H1 (cell line): ENCODE results near the gene PDE4B. TPM values are rescaled to one million over a fixed set of nuclear protein-coding genes. Genes with fewer than 3 reads are reported as not detected.

Experiments
- CTCF ChIA-PET: fragments of 300-600 bp; sonication (Branson Sonifier 250); formaldehyde crosslinking; loops from one replicate; lab custom pipeline; 2021; ENCODE audit not compliant: partially characterized antibody; lab: Charles Lee
- POLR2A ChIA-PET: fragments of 300-600 bp; sonication (Branson Sonifier 250); formaldehyde crosslinking; loops from one replicate; lab custom pipeline; 2021; ENCODE audit warnings: inconsistent platforms; ENCODE audit not compliant: partially characterized antibody; lab: Charles Lee
- DNase-seq, 2 experiments: peaks; one replicate each; pipeline versions ENCODE4 v3.0.0 to v3.0.0-alpha.2; 2010 to 2022; ENCODE audit warnings: low spot score in 2 of 2, low read depth in 1 of 2, mixed read lengths in 1 of 2
- FAIRE-seq: peaks from 2 replicates; lab custom pipeline; 2011; peaks lifted over from hg19 to GRCh38; lab: Jason Lieb, UNC
- H2AFZ ChIP-seq: 2 replicates; pipeline ENCODE4 v1.8.1; 2012; ENCODE audit warnings: low read length, inconsistent platforms
- H2AK5ac ChIP-seq: 2 replicates; pipeline ENCODE4 v1.6.1; 2013; ENCODE audit warnings: low read depth, low read length
- H2BK120ac ChIP-seq: replicated peaks from 2 replicates; pipeline ENCODE3; 2013; ENCODE audit warnings: low read depth, low read length, inconsistent platforms
- H2BK12ac ChIP-seq: 2 replicates; pipeline ENCODE4 v1.6.1; 2013; ENCODE audit warnings: low read depth, low read length
- H2BK15ac ChIP-seq: 2 replicates; pipeline ENCODE4 v1.6.1; 2013; ENCODE audit warnings: low read length
- H2BK20ac ChIP-seq: 2 replicates; pipeline ENCODE4 v1.6.1; 2013; ENCODE audit warnings: low read length
- H2BK5ac ChIP-seq: 2 replicates; pipeline ENCODE4 v1.6.1; 2013; ENCODE audit warnings: low read depth, low read length
- H3K14ac ChIP-seq: 2 replicates; pipeline ENCODE4 v1.6.1; 2013; ENCODE audit warnings: inconsistent platforms; ENCODE audit not compliant: insufficient read length
- H3K18ac ChIP-seq: 2 replicates; pipeline ENCODE4 v1.6.1; 2013; ENCODE audit warnings: low read length; ENCODE audit errors: extremely low read depth
- H3K23ac ChIP-seq: 2 replicates; pipeline ENCODE4 v1.6.1; 2013; ENCODE audit warnings: inconsistent platforms; ENCODE audit not compliant: insufficient read length
- H3K23me2 ChIP-seq: 2 replicates; pipeline ENCODE4 v1.6.1; 2013; ENCODE audit warnings: low read depth, low read length
- H3K27ac ChIP-seq: 2 replicates; pipeline ENCODE4 v1.6.1; 2011; ENCODE audit warnings: low read depth, low read length, inconsistent platforms
- H3K27me3 ChIP-seq, 4 experiments: replicated peaks in 1 of 4; 1 replicate in 1 of 4; 2 replicates in 3 of 4; pipeline versions ENCODE4 v1.6.1 to v1.8.1; 2011 to 2013; ENCODE audit warnings: low read length in 3 of 4, mild to moderate bottlenecking in 3 of 4, inconsistent platforms in 2 of 4, mixed read lengths in 2 of 4, moderate library complexity in 1 of 4; ENCODE audit not compliant: control insufficient read depth in 3 of 4, insufficient read depth in 3 of 4; ENCODE audit errors: extremely low read depth in 1 of 4
- H3K36me3 ChIP-seq, 4 experiments: 2 replicates each; pipeline versions ENCODE4 v1.6.1 to v1.8.1; 2011 to 2013; ENCODE audit warnings: mild to moderate bottlenecking in 4 of 4, low read length in 3 of 4, moderate library complexity in 2 of 4, control low read depth in 1 of 4, inconsistent platforms in 1 of 4; ENCODE audit not compliant: insufficient read depth in 4 of 4, control insufficient read depth in 2 of 4
- H3K4ac ChIP-seq: replicated peaks from 2 replicates; pipeline ENCODE3; 2013; ENCODE audit warnings: low read length, low read depth, mixed read lengths, inconsistent platforms; ENCODE audit not compliant: insufficient read length
- H3K4me1 ChIP-seq, 4 experiments: replicated peaks in 1 of 4; 1 replicate in 1 of 4; 2 replicates in 3 of 4; pipeline versions ENCODE4 v1.6.1 to v1.8.1; 2011 to 2013; ENCODE audit warnings: low read length in 3 of 4, inconsistent platforms in 2 of 4, mixed read lengths in 1 of 4; ENCODE audit not compliant: insufficient read depth in 4 of 4, control insufficient read depth in 3 of 4
- H3K4me2 ChIP-seq, 2 experiments: 2 replicates each; pipeline versions ENCODE4 v1.6.1 to v1.8.1; 2011 to 2013; ENCODE audit warnings: low read depth in 2 of 2, low read length in 2 of 2, control low read depth in 1 of 2, inconsistent platforms in 1 of 2, mild to moderate bottlenecking in 1 of 2; ENCODE audit not compliant: insufficient read depth in 1 of 2
- H3K4me3 ChIP-seq, 4 experiments: fragments of 200-600, 300-600 bp in 1 of 4; sonication (generic), shearing (Covaris generic), sonication (Bioruptor Twin) in 1 of 4; 2 replicates each; pipeline versions ENCODE4 v1.5.1 to v1.8.1; 2011 to 2016; ENCODE audit warnings: low read length in 4 of 4, low read depth in 3 of 4, control low read depth in 2 of 4, inconsistent platforms in 2 of 4, mild to moderate bottlenecking in 2 of 4, mixed read lengths in 1 of 4, moderate library complexity in 1 of 4; ENCODE audit not compliant: insufficient read depth in 2 of 4; ENCODE audit errors: extremely low read depth in 1 of 4
- H3K56ac ChIP-seq: replicated peaks from 2 replicates; pipeline ENCODE3; 2013; ENCODE audit warnings: low read depth, mild to moderate bottlenecking, mixed read lengths, low read length, inconsistent platforms; ENCODE audit not compliant: insufficient read length
- H3K79me1 ChIP-seq: 2 replicates; pipeline ENCODE4 v1.6.1; 2013; ENCODE audit warnings: low read depth, low read length, control low read depth
- H3K79me2 ChIP-seq, 2 experiments: 2 replicates each; pipeline versions ENCODE4 v1.6.1 to v1.8.1; 2012 to 2013; ENCODE audit warnings: low read length in 2 of 2, mild to moderate bottlenecking in 2 of 2, inconsistent platforms in 1 of 2; ENCODE audit not compliant: insufficient read depth in 2 of 2, control insufficient read depth in 1 of 2
- H3K9ac ChIP-seq, 4 experiments: replicated peaks in 1 of 4; 1 replicate in 1 of 4; 2 replicates in 3 of 4; pipeline versions ENCODE4 v1.6.1 to v1.8.1; 2011 to 2013; ENCODE audit warnings: low read depth in 3 of 4, low read length in 3 of 4, control low read depth in 2 of 4, mild to moderate bottlenecking in 2 of 4, moderate library complexity in 2 of 4, inconsistent platforms in 1 of 4; ENCODE audit errors: extremely low read depth in 1 of 4
- H3K9me3 ChIP-seq, 2 experiments: 2 replicates each; pipeline versions ENCODE4 v1.6.1 to v1.8.1; 2012 to 2013; ENCODE audit warnings: mild to moderate bottlenecking in 2 of 2, moderate library complexity in 2 of 2, control low read depth in 1 of 2, inconsistent platforms in 1 of 2, low read depth in 1 of 2, low read length in 1 of 2, mixed read lengths in 1 of 2; ENCODE audit not compliant: insufficient read depth in 2 of 2
- H4K20me1 ChIP-seq, 2 experiments: replicated peaks in 1 of 2; 2 replicates each; pipeline versions ENCODE3 to v1.8.1; 2011 to 2013; ENCODE audit warnings: inconsistent platforms in 2 of 2, low read length in 2 of 2, mild to moderate bottlenecking in 1 of 2; ENCODE audit not compliant: insufficient read depth in 2 of 2, control insufficient read depth in 1 of 2
- H4K5ac ChIP-seq: 2 replicates; pipeline ENCODE4 v1.6.1; 2013; ENCODE audit warnings: low read length, low read depth, mixed read lengths, inconsistent platforms; ENCODE audit not compliant: insufficient read length
- H4K8ac ChIP-seq: 2 replicates; pipeline ENCODE4 v1.8.0; 2013; ENCODE audit warnings: mild to moderate bottlenecking, moderate library complexity, low read length, inconsistent platforms; ENCODE audit not compliant: insufficient read depth; ENCODE audit errors: extremely low read depth
- H4K91ac ChIP-seq: replicated peaks from 2 replicates; pipeline ENCODE3; 2013; ENCODE audit warnings: low read length, mixed read lengths, inconsistent platforms; ENCODE audit not compliant: insufficient read length
- CEBPB ChIP-seq: IDR thresholded peaks from 2 replicates; pipeline ENCODE4 v1.6.1; 2012; ENCODE audit warnings: low read depth, low read length
- CHD2 ChIP-seq: IDR thresholded peaks from 2 replicates; pipeline ENCODE4 v1.6.1; 2012; ENCODE audit warnings: low read length, improper control_type of control experiment
- EP300 ChIP-seq, 2 experiments: IDR thresholded peaks; 1 replicate in 1 of 2; 2 replicates in 1 of 2; pipeline ENCODE4 v1.6.1; 2011 to 2012; ENCODE audit warnings: low read depth in 2 of 2, low read length in 2 of 2, mild to moderate bottlenecking in 2 of 2, borderline replicate concordance in 1 of 2, inconsistent platforms in 1 of 2, moderate library complexity in 1 of 2
- KDM1A ChIP-seq: fragments of 200-600, 300-600 bp; sonication (generic); IDR thresholded peaks from 2 replicates; pipeline ENCODE4 v1.7.1; 2016; ENCODE audit warnings: mild to moderate bottlenecking, low read length, borderline replicate concordance
- MAFK ChIP-seq: IDR thresholded peaks from 2 replicates; pipeline ENCODE4 v1.6.1; 2012; ENCODE audit warnings: low read depth, mild to moderate bottlenecking, improper control_type of control experiment, low read length
- TEAD4 ChIP-seq: IDR thresholded peaks from 2 replicates; pipeline ENCODE4 v1.6.1; 2012; ENCODE audit warnings: low read depth, low read length, inconsistent platforms, mixed read lengths
- USF2 ChIP-seq: IDR thresholded peaks from 2 replicates; pipeline ENCODE4 v1.6.1; 2011; ENCODE audit warnings: low read length, improper control_type of control experiment
- WGBS, 2 experiments: shearing (Covaris generic) in 1 of 2; methylation state at CpG; one replicate each; pipeline versions ENCODE4 v1.1.6 to v1.1.7; 2013 to 2015; ENCODE audit warnings: low lambda C conversion rate in 2 of 2, mixed read lengths in 2 of 2, inconsistent platforms in 1 of 2, low coverage in 1 of 2, missing lambda C conversion rate in 1 of 2; ENCODE audit not compliant: insufficient replicate concordance in 2 of 2, insufficient coverage in 1 of 2, insufficient read length in 1 of 2; ENCODE audit errors: extremely low coverage in 1 of 2, missing lambda C conversion rate in 1 of 2; 5-methylcytosine and 5-hydroxymethylcytosine counted together
- polyA plus RNA-seq, 7 experiments: library from polyadenylated mRNA; depleted of rRNA in 3 of 7; stranded (reverse) in 5 of 7; unstranded in 2 of 7; fragments of >200 nt in 5 of 7; fragments of 200-250 nt in 2 of 7; gene quantifications; 1 replicate in 5 of 7; 2 replicates in 1 of 7; 4 replicates in 1 of 7; pipeline versions ENCODE4 v1.2.1 to v1.2.3, GENCODE V29; 2011 to 2013; ENCODE audit warnings: missing spikeins in 2 of 7, mixed read lengths in 2 of 7
- total RNA-seq: library from RNA; stranded (reverse); fragmentation: NEBNext Ultra II Directional; extraction: Animal tissue kit (Norgen Biotek cat#: 25700); gene quantifications from 2 replicates; pipeline ENCODE4 v1.2.1, GENCODE V29; 2021

The PDE4B gene
- total and polyA plus RNA-seq, 2 of the 8 experiments (the other 6 are each of a cell fraction or from before 2014, with no cell fraction given) = 5.0 to 15.1 TPM

DNA sequence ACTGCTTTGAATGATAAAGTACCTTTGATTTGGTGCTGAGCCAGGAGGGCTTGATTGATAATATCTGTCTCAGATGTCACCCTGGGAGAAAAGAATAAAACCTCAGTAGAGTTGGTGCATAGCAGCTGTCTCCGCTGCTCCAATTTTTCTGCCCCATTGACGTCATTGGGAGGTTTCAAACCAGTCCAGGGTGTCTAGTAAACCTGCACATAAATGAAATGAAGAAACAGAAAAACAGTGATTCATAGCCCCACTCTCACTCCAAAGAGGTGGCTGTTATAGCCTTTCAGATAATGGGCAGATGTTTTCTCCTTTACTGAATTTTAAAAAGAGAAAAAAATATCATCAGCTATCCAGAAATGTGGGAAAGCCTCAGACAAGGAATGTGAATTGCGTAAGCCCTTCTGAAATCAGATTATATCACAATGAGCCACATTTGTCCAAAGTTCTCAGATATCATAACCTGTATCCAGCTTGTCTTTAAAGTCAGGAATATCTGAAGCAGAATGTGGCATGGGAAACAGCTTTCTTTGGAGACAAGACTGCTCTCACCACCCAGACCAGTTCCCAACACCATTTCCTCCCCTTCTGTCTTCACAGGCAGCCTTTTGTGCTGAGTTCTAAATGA is 390.0 kb downstream of the PDE4B start:
- no peak overlapping the region for H3K27ac ChIP-seq
- H2BK20ac ChIP-seq = no peak overlapping the region
- H3K4me3 ChIP-seq = no peak overlapping the region
- no peaks in the 10 kb centered on the region for H3K79me2 ChIP-seq
- H3K27me3 ChIP-seq = no peaks in the 10 kb centered on the region
- H4K20me1 ChIP-seq = no peaks in the 10 kb centered on the region
- 89% methylated on average over 3 of the region's 3 CpGs; no CpG with 5 or more reads in 1 of the 2 experiments for WGBS, 2 experiments
- H3K79me1 ChIP-seq = no peaks in the 10 kb centered on the region
- no peak overlapping the region for H3K14ac ChIP-seq
- no peak overlapping the region for H2BK120ac ChIP-seq
- H3K23me2 ChIP-seq = no peaks in the 10 kb centered on the region
- H3K23ac ChIP-seq = no peak overlapping the region
- no peak overlapping the region for H3K18ac ChIP-seq
- no peak overlapping the region for H3K4ac ChIP-seq
- CTCF ChIA-PET = interaction anchor here (0.9 to 1.0 kb wide), 3 partner anchors 60 to 264 kb away, joined by 3 read pairs; no protein-coding TSS in a partner anchor
- no peak overlapping the region for H2AK5ac ChIP-seq
- no peak overlapping the region for H2BK15ac ChIP-seq
- H3K9me3 ChIP-seq = no peaks in the 10 kb centered on the region
- no peak overlapping the region for H3K56ac ChIP-seq
- no peaks in the 10 kb centered on the region for H3K36me3 ChIP-seq
- no peak overlapping the region for H4K91ac ChIP-seq
- TF ChIP-seq CEBPB (peak; percentile 24; the same call in 1 of the 2 replicates), TEAD4 (no peak), MAFK (no peak), EP300 (IDR thresholded peaks at IDR 0.05; ENCODE audit: borderline replicate concordance in 1 of 2, low read depth in 2 of 2, low read length in 2 of 2) (no peak), USF2 (no peak), CHD2 (no peak), KDM1A (no peak)
- TF ChIP-seq, all 59 proteins: peak for 1
- no peaks in the 10 kb centered on the region for H3K4me1 ChIP-seq
- FAIRE-seq = no peak
- DNase-seq = no peak
- H2BK12ac ChIP-seq = no peak overlapping the region
- H3K9ac ChIP-seq = no peak overlapping the region
- POLR2A ChIA-PET = interaction anchor here (0.6 kb wide), 1 partner anchor 59 kb away, joined by 3 read pairs; no protein-coding TSS in a partner anchor
- no peak overlapping the region for H3K4me2 ChIP-seq
- no peak overlapping the region for H4K5ac ChIP-seq
- H2AFZ ChIP-seq = no peak overlapping the region
- no peak overlapping the region for H2BK5ac ChIP-seq
- H4K8ac ChIP-seq = no peak overlapping the region
